GM19238 (cell line): Measurements from ENCODE around the gene GPR183.

ENCODE experiments used
- DNase-seq: peaks from one replicate; pipeline ENCODE4 v3.0.0; 2011; ENCODE audit warnings: low spot score; ENCODE audit not compliant: insufficient read length

GPR183 gene

DNA sequence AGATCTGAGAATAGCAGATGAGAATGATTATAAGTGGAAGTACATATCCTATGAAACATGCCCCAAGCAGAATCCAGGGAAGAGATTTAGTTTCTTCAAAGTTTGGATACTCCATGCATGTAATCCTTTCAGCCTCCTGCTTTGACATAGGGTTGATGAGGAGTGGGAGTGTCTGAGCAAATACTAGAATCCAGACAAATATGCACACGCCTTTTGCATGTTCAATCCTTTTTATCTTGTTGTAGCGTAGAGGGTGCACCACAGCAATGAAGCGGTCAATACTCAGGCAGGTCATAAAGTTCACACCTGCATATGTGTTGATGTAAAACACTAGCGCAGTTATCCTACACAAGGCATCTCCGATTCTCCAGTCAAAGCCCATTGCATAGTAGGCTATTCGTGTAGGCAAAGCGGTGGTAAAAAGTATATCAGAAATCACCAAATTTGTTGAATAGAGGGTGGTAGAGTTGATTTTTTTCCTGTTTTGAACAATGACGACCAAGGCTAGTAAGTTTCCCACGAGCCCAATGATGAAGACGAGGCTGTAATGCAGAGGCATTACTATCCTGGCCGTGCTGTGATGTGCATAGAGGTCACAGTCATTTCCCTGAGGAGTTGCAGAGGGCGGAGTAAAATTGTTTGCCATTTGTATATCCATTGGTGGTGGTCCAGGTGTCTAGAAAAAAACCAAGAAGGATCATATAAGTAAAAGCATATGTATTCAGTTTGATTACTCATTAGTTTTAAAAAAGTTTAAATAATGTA is 11.5 kb downstream of the GPR183 start:
- no peak for DNase-seq

DNA sequence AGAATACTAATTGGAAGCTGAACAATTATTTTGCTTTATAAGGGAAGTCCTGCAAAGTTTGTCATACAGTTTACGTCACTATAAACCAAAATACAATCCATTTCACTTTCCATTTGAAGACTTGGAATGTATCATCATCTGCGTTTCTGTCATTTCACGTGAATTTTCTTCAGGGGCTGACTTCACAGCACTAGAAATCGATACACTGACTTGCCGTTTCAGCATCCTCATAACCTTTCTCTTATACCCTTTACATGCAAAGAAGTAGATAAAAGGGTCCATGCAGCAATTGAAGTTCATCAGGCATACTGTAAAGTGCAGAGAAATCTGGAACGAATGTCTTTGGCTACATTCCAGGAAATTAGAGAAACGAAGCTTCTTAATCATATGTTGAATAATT is 12.2 kb downstream of the GPR183 start:
- no peak for DNase-seq

DNA sequence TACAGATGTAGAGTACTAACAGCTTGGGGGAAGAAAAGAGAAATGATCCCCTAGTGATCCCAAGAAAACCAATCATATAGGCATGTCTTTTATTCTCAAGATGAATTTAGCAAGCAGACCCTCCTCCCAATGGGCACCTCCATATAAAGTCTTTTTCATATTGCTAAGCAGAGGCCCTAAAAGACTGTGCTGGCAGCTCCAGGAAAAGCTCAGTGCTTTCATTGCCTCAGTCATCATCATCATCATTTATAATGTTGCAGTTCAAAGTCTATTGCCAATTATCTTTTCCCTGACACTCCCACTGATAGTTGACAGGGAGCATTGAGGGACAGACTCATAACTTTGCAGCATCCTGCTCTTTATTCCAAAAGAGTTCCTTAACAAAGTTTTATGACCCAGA is 13.0 kb downstream of the GPR183 start:
- no peak for DNase-seq

DNA sequence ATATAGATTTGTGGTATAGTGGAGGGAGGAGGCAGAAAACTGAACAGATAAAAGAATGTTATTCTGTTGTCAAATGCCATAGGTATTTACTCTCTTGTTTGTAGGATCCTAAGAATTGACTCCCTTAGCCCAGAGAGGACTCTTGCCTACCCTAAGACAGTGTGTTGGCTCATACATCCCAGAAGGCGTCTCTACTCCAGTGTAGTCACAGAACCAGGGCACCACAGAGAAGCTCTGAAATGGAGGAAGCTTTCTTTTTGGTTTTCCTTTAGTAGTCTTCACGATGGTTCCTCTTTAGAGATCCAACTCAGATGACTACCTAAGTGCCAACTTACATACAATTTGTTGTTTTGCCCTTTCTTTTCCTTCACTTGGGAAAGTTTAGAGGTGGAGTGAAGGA is 14.0 kb downstream of the GPR183 start:
- DNase-seq, result no peak

DNA sequence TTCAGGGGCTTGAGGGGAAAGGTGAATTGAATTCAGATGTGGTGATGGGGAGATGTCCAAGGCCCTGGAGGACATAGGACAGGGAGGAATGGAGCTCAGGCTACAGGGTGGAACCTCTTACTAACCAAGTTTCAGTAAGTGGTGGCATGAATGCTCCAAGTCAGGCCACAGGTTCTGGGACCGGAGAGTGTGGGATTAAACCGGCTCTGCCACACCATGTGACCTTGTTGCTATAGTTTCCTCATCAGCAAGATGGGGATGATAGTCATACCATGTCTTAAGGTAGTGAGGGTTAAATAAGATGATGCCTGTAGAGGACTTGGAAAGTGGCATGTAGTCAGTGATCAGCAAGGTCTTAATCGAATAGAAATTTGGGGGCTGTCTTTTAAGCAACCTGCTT is 16.3 kb downstream of the GPR183 start:
- DNase-seq, result no peak

DNA sequence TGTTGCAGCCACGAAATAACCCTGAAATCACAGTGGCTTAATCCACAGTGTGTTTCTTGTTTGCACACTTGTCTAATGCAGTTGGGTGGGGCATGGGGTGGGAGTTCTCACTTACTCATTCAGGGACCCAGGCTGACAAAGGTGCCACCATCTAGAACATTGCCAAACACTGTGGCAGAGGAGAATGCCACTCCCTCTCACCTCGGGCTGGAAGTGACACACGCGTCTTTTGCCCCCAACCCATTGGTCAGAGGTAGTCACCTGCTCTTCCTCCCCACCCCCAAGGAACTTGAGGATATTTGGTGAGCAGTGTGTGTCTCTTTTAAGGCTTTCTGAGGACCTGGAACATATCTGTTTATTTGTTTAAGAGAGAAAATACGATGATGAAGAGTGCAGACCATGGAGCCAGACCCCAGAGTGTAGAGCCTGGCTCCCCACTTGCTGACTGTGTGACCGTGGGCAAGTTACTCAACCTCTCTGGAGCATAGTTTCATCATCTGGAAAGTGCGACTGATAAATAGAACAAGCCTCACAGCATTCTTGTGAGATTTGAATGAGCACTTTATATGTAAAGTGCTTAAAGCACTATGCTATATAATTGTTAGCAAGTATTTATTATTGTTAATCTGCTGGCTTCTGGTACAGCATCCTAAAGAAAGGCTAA is 17.4 kb downstream of the GPR183 start:
- no peak for DNase-seq

DNA sequence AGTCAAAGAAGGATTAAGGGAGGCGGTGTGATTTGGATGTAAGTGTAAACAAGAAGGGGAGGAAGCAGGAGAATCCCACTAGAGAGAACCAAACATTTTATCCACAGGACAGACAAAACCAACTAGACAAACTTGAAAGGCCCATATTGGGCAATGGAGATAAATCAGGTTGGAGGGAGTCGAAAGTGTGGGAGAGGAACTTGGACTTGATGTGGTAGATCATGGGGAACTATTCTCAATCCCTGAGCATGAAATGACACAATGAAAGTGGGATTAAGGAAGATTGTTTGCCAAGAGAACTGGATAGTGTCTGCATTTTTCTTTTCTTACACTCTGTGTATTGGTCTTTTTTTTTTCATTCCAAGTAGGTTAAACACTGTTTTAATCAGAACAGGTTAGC is 17.9 kb downstream of the GPR183 start:
- no peak for DNase-seq

DNA sequence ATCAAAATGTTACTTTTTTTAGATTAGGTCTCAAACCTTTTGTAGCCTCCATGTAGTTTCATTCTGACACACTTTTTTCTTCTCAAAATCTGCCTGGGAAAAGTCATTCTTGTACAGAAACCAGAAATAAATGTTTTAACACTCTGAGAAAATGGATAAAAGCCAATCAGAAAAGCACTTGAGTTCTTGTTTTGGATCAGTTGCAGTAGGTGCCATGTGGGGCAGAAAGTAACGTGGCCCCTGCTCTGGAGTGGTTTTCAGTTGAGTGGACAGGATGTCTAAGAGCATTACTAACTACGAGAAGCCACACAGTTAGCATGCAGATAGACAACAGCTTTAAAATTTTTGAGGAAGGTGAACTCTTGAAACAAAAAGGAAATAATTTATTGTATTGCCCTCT is 19.1 kb downstream of the GPR183 start:
- DNase-seq, result peak; percentile 39

DNA sequence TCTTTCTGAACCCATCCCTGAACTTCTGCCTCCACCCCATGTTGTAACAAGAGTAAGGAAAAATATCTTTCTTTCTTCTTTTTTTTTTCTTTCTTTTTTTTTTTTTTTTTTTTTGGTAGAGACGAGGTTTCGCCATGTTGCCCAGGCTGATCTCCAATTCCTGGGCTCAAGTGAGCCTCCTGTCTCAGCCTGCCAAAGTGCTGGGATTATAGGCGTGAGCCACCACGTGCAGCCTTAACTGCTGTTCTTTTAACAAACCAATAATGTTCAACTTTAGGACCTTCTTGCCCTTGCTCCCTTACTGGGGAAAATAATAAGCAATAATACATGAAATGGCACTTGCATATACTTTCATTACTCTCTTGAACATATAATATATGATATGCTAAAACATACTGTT is 19.6 kb downstream of the GPR183 start:
- no peak for DNase-seq

DNA sequence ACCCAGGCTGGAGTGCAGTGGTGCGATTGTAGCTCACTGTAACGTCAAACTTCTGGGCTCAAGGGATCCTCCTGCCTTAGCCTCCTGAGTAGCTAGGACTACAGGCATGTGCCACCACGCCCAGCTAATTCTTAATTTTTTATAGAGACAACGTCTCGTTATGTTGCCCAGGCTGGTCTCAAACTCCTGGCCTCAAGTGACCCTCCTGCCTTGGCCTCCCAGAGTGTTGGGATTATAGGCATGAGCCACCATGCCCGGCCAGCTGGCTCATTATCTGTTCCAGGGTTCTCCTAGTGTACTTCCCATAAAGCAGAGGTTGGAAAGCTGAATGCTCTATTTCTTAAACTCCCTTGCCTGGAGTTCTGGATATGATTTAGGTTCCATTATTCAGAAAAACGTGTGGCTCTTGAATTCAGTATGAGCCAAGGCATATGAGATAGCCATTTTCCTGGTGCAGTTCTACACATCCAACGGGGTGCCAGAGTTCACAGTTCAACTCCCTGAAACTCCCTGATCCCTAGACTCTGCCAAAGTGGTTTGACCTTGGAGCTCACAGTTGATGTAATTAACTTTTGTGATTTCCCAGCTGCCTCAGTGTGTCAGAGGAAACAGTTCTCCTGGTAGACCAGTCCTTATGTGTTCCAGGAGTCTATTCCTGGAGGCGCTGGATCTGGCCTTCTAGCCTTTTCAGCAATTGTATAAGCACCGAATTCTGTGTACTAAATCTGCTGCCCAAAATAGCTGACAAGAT is 21.6 kb downstream of the GPR183 start:
- DNase-seq, result no peak

DNA sequence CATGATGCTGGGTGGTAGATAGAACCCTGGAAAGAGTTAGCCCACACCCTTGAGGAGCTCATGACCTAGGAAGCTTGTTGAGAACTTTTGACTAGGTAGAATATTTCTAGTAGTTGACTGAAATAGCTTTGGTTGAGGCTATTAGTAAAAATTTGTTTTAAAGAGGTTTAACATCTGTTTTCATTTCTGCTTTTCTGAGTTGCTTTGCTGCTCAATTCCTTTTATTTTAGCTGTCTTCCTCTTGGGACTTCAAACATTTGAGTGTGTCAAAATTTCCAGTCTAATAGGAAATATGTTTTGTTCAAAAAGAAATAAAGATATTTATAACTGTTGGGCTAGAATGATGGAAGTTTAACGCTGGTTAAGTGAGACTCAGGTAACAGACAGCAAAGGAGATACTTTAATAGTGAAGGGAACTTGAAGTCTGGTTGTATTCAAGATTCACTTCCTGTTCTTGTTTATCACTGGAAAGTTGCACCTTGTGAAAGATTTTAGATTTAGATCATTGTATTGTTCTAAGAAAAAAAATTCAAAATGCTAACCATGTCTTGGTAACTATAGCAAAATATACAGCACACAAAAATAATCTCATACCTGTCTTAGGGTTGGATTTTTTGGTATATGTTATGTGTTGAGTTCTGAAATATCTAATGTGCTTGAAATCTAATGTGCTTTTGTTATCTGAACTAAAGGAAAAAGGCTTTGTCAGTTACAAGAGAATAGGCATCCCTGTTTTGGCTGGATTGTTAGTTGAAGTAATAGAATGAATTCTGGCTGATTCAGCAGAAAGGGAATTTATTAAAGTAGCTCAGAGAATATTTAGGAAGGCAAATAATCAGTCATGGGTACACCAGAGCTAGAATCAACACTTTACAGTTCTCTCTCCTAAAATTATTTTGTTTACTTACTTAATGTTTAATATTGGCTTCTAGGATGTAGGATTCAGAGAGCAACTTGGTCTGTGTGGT is 24.7 kb downstream of the GPR183 start:
- no peak for DNase-seq

DNA sequence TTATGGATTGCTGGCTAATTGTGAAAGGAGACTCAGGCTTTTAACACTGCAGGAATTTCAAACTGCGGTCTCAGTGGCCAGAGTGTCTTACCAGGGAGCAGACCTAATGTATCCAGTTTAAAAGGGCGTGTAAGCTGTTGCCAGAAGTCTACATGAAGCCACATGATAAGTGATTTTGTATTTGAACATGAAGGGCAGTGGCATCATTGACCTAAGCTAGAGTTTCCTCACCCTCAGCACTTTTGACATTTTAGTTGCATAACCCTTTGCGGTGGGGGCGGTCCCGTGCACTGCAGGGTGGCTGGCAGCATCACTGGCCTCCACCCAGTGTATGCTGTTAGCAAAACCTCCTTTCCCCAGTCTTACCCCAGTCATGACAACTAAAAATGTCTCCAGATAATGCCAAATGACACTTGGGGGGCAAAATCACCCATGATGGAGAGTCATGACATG is 25.4 kb downstream of the GPR183 start:
- DNase-seq, result no peak

DNA sequence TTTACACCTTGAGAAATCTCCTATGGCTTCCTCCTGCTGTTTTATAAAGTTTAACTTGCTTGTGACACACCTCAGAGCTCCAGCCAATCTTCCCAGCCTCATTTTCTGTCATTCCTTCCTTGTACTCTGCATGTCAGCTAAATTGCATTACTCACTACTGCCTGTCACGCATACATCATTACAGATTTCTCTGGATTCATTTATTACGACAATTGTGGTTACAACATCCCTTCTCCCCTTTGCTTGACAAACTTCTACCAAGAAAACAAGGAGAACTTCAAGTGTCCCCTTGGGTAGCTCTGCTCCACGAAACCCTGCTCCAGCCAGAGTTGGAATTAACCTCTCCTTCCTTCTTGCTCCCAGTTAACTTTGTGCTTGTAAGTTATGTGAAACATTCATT is 27.0 kb downstream of the GPR183 start:
- no peak for DNase-seq

DNA sequence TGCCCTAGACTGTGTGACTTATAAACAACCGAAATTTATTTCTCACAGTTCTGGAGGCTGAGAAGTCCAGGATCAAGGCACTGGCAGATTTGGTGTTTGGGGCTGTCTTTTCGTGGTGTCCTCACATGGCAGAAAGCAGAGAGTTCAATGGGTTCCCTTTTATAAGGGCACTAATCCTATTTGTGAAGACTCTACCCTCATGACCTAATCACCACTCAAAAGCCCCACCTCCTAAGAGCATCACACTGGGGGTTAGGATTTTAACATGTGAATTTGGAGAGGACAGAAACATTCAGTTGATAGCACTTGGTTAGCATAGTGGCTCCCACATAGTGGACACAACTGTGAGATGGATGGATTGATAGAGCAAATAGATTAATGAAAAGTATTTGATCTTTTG is 27.6 kb downstream of the GPR183 start:
- no peak for DNase-seq

DNA sequence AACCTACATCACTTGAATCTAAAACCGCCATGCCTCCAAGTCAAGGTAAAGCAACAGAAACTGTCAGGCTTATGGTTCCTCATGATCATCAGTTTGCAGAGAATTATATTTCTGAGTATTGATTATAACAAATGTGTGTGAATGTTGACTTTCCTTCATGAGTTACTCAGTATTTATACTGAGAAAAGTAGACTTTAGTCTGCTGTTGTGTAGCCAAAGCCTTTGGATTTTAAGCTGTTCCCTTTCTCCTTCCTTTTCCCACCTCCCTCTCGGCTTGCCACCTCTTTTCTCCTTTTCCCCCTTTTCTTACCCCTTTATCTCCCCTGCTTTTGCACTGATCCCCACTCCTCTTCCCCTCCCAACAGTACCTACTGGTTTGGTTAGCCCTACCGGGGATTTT is 28.4 kb downstream of the GPR183 start:
- no peak for DNase-seq

DNA sequence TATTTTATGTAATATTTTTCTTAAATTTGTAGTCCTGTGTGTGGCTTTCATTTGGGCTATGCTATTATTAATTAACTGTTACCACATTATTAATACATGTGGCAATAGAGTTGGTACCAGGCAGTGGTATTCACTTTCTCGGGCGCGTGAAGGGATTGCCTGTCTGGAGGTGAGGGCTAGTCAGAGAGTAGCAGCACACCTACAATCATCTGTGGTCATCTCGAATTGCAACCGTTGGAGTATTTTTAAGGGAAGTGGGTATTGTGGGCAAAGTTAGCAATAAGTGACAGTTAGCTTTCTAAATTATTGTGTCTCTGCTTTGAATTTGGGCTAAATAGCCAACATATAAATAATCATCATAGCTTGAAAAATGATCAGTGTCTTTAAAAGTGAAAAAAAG is 29.0 kb downstream of the GPR183 start:
- DNase-seq, result no peak

DNA sequence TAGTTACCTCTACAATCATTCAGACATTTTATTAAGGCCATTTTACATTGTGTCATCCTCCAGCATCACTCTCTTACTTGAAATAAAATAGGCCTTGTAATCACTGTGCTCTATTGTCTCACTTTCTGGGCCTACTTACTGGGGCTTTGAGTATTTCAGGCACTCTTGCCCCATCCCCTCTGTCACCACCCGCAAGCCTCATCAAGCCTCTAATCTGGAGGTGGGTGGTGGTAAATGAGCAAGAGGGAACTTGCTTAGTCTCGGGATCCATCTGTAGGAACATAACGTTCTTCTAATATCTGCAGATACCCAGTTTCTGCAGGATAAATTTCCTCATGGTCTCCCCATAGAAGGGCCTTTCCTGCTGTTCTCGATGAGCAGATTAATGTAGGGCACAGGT is 29.6 kb downstream of the GPR183 start:
- DNase-seq, result no peak

DNA sequence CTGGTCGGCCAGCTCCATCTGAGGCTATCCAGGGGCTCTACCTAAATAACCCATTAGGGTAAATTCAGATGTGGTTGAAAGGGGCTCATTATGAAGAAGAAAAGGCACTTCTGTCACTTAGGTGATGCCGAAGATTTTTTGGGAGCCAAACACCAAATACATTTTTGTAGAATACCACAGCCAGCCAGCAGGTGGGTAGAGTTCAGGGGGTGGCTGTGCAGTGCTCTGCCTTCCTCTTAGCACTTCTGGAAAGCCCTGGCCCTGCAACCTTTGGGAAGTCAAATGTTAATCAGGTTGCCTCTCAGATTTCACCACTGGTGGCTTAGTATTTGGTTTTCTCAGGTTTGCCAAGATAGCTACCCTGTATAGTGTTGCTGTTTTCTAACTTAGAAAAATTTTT is 30.5 kb downstream of the GPR183 start:
- DNase-seq, result no peak

DNA sequence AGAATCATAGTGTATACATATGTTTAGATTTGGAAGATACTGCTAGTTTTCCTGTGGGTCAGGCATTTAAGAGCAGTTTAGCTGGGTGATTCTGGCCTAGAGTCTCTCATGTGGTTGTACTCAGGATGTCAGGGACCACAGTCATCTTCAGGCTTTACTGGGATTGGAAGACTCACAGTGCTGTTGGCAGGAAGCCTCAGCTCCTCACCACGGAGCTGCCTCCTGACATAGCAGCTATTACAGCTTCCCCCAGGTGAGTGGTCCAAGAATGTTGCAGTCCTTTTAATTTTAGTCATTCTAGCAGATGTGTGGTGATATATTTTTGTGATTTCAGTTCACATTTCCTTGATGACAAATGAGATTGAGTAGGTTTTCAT is 32.1 kb downstream of the GPR183 start:
- DNase-seq, result no peak

DNA sequence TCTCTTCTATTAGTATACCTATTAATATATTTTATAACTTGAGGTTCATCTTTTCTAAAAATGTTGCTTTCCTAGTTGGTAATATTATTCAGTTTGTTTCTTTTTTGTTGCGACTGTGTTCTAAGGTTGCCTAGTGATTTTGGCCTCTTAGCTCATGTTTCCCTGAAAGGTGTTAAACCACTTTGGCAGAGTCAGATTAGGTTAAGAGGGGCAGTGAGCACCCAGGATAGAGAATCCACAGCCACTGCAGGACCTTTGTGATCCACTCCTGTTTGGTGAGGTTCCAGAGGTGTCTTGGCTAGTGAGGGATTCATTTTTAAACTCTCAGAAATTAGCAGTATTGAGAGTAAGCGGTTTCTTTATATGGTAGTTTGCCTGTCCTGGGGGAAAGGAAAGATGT is 34.1 kb downstream of the GPR183 start:
- DNase-seq, result no peak

DNA sequence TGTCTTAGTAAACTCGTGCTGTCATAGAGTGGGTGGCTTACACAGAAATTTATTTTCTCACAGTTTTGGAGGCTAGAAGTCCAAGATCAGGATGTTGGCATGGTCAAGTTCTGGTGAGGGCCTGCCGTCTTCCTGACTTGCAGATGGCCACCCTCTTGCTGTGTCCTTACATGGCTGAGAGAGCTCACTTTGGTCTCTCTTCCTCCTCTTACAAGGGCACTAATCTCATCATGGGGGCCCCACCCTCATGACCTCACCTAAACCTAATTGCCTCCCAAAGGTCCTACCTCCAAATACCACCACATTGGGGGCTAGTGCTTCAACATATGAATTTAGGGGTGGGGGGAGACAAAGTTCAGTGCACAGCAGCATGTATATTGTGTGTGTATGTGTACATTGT is 34.7 kb downstream of the GPR183 start:
- no peak for DNase-seq
